Smooth muscle cell (in vitro differentiated cells): ENCODE results near the gene FHAD1. TPM values are rescaled to one million over a fixed set of nuclear protein-coding genes. Genes with fewer than 3 reads are reported as not detected.

ENCODE experiments used
- DNase-seq: peaks from one replicate; lab custom pipeline; 2025; ENCODE audit not compliant: unreplicated experiment; lab: John Stamatoyannopoulos, UW
- H2AFZ ChIP-seq: fragments of 200-600 bp; sonication (generic); 2 replicates; pipeline ENCODE4 v1.6.0; 2016; ENCODE audit warnings: antibody characterized with exemption, low read depth, mild to moderate bottlenecking
- H3F3A ChIP-seq: fragments of 200-600 bp; sonication (generic); 2 replicates; pipeline ENCODE4 v1.6.0; 2017; ENCODE audit warnings: antibody characterized with exemption, low read depth
- H3K27ac ChIP-seq: fragments of 200-600 bp; sonication (generic); 2 replicates; pipeline ENCODE4 v1.5.1; 2016; ENCODE audit warnings: low read depth, mild to moderate bottlenecking
- H3K27me3 ChIP-seq: fragments of 200-600 bp; sonication (generic); 2 replicates; pipeline ENCODE4 v1.6.1; 2016; ENCODE audit warnings: low read depth, mild to moderate bottlenecking
- H3K36me3 ChIP-seq: fragments of 200-600 bp; sonication (generic); 2 replicates; pipeline ENCODE4 v1.5.1; 2016; ENCODE audit warnings: low read depth
- H3K4me1 ChIP-seq: fragments of 200-600 bp; sonication (generic); 2 replicates; pipeline ENCODE4 v1.5.1; 2016; ENCODE audit warnings: low read depth
- H3K4me2 ChIP-seq: fragments of 200-600 bp; sonication (generic); 2 replicates; pipeline ENCODE4 v1.6.0; 2016; ENCODE audit warnings: mild to moderate bottlenecking
- H3K4me3 ChIP-seq: fragments of 200-600 bp; sonication (generic); 2 replicates; pipeline ENCODE4 v1.5.1; 2016; ENCODE audit warnings: mild to moderate bottlenecking
- H3K79me2 ChIP-seq: fragments of 200-600 bp; sonication (generic); 2 replicates; pipeline ENCODE4 v1.6.0; 2016; ENCODE audit warnings: low read depth, mild to moderate bottlenecking
- H3K9ac ChIP-seq: fragments of 200-600 bp; sonication (generic); 2 replicates; pipeline ENCODE4 v1.6.0; 2016; ENCODE audit warnings: low read depth
- H3K9me3 ChIP-seq: fragments of 200-600 bp; sonication (generic); replicated peaks from 2 replicates; pipeline ENCODE4 v1.5.1; 2016; ENCODE audit warnings: low read depth
- H4K20me1 ChIP-seq: fragments of 200-600 bp; sonication (generic); 2 replicates; pipeline ENCODE4 v1.6.0; 2016; ENCODE audit warnings: low read depth
- WGBS: methylation state at CpG from one replicate; pipeline ENCODE4 v1.1.7; 2016; ENCODE audit warnings: low lambda C conversion rate; 5-methylcytosine and 5-hydroxymethylcytosine counted together
- polyA plus RNA-seq: library from polyadenylated mRNA; unstranded; fragments of >200 nt; fragmentation: Nextera tagmentation; extraction: Ambion mirVana; gene quantifications from 2 replicates; pipeline ENCODE4 v1.2.1, GENCODE V29; 2016
- total RNA-seq: library from RNA; depleted of rRNA; stranded (reverse); fragments of >200 nt; gene quantifications from 2 replicates; pipeline ENCODE4 v1.2.3, GENCODE V29; 2014
- TF ChIP-seq, protein P1 (sequence below): fragments of 200-600 bp; sonication (generic); IDR thresholded peaks from 2 replicates; pipeline ENCODE4 v1.5.1; 2017; ENCODE audit warnings: borderline replicate concordance, mild to moderate bottlenecking, antibody characterized with exemption; ENCODE audit not compliant: insufficient read depth, poor library complexity, severe bottlenecking

Gene FHAD1
- total and polyA plus RNA-seq, 2 experiments from 2014 or later: 0.33 TPM; not detected in 1

DNA sequence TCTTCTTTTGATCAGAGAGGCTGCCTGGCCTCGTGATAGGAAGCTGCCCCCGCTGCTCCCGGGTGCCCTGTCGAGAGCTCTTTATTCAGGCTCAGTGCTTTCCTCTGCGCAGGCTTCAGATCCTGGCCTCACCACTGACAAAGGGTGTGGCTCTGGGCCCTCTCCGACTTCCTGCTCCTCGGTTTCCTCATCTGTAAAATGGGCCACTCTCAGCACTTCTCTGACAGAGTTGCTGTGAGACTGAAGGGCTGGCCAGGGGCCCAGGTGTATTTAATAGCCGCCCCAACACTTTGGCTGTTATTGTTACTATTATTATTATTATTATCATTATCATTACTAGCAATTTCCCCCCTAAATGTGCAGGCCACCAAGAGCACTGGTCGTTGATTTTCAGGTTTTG is 101.6 kb downstream of the FHAD1 start:
- no peaks in the 10 kb centered on the region for H4K20me1 ChIP-seq
- no peak overlapping the region for H3K4me3 ChIP-seq
- H3K4me2 ChIP-seq: no peak overlapping the region
- no peak overlapping the region for H2AFZ ChIP-seq
- TF ChIP-seq, protein P1, sequence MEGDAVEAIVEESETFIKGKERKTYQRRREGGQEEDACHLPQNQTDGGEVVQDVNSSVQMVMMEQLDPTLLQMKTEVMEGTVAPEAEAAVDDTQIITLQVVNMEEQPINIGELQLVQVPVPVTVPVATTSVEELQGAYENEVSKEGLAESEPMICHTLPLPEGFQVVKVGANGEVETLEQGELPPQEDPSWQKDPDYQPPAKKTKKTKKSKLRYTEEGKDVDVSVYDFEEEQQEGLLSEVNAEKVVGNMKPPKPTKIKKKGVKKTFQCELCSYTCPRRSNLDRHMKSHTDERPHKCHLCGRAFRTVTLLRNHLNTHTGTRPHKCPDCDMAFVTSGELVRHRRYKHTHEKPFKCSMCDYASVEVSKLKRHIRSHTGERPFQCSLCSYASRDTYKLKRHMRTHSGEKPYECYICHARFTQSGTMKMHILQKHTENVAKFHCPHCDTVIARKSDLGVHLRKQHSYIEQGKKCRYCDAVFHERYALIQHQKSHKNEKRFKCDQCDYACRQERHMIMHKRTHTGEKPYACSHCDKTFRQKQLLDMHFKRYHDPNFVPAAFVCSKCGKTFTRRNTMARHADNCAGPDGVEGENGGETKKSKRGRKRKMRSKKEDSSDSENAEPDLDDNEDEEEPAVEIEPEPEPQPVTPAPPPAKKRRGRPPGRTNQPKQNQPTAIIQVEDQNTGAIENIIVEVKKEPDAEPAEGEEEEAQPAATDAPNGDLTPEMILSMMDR: no peak
- H3K79me2 ChIP-seq: no peaks in the 10 kb centered on the region
- WGBS: 98% methylated on average over 9 of the region's 9 CpGs
- no peaks in the 10 kb centered on the region for H3K4me1 ChIP-seq
- H3K27me3 ChIP-seq: no peaks in the 10 kb centered on the region
- H3K9ac ChIP-seq: no peak overlapping the region
- no peak for DNase-seq
- no peaks in the 10 kb centered on the region for H3K9me3 ChIP-seq
- no peaks in the 10 kb centered on the region for H3K36me3 ChIP-seq
- no peaks in the 10 kb centered on the region for H3F3A ChIP-seq
- no peak overlapping the region for H3K27ac ChIP-seq

DNA sequence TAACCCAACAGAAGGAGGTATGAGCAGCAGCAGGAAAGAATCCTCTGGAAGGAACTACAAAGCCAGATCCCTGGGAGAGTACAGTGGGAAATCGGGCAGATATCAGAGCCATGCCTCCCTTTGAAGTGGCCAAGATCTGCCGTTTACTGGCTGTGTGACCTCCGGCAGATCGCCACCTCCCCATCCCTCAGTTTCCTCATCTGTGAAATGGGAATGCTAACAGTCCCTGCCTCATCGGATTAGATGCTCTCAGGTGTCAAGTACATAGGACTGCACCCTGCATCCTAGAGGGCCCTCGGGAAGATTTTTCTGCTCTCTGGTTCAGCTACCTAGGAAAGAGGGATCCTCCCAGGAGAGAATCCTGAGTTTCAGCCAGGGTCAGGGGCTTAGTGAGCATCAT is 102.1 kb downstream of the FHAD1 start:
- H3K36me3 ChIP-seq: no peaks in the 10 kb centered on the region
- no peaks in the 10 kb centered on the region for H4K20me1 ChIP-seq
- H3K27me3 ChIP-seq: no peaks in the 10 kb centered on the region
- no peaks in the 10 kb centered on the region for H3K79me2 ChIP-seq
- WGBS: 89% methylated on average over 6 of the region's 6 CpGs
- TF ChIP-seq, protein P1: no peak
- no peak overlapping the region for H3K4me3 ChIP-seq
- no peaks in the 10 kb centered on the region for H3K9me3 ChIP-seq
- no peaks in the 10 kb centered on the region for H3F3A ChIP-seq
- no peak overlapping the region for H3K27ac ChIP-seq
- H3K9ac ChIP-seq: no peak overlapping the region
- no peak overlapping the region for H3K4me2 ChIP-seq
- H2AFZ ChIP-seq: no peak overlapping the region
- no peaks in the 10 kb centered on the region for H3K4me1 ChIP-seq
- no peak for DNase-seq

DNA sequence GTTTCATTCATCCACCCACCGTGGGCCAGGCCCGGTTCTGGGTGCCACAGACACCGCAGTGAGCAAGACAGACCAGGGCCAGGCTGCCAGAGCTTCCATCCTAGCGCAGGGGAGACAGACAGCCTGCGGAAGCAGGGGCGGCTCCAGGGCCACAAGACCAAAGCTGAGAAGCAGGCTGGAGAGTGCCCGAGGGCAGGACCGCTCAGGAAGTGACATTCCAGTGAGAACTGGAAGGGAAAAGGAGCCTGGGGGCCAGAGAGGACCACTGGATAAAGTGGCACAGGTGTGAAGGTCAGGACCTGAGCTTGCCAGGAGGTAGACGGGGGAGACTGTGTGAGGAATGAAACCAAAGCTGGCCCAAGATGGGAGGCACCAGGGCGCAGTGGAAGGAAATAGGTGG is 103.1 kb downstream of the FHAD1 start:
- no peaks in the 10 kb centered on the region for H3K79me2 ChIP-seq
- H3F3A ChIP-seq: no peaks in the 10 kb centered on the region
- no peak overlapping the region for H3K9ac ChIP-seq
- no peak overlapping the region for H3K27ac ChIP-seq
- no peaks in the 10 kb centered on the region for H3K9me3 ChIP-seq
- H3K4me2 ChIP-seq: no peak overlapping the region
- TF ChIP-seq, protein P1: no peak
- no peaks in the 10 kb centered on the region for H3K27me3 ChIP-seq
- H4K20me1 ChIP-seq: no peaks in the 10 kb centered on the region
- 74% methylated on average over 10 of the region's 10 CpGs for WGBS
- H3K36me3 ChIP-seq: no peaks in the 10 kb centered on the region
- H3K4me3 ChIP-seq: no peak overlapping the region
- no peak for DNase-seq
- H3K4me1 ChIP-seq: no peaks in the 10 kb centered on the region
- H2AFZ ChIP-seq: no peak overlapping the region

DNA sequence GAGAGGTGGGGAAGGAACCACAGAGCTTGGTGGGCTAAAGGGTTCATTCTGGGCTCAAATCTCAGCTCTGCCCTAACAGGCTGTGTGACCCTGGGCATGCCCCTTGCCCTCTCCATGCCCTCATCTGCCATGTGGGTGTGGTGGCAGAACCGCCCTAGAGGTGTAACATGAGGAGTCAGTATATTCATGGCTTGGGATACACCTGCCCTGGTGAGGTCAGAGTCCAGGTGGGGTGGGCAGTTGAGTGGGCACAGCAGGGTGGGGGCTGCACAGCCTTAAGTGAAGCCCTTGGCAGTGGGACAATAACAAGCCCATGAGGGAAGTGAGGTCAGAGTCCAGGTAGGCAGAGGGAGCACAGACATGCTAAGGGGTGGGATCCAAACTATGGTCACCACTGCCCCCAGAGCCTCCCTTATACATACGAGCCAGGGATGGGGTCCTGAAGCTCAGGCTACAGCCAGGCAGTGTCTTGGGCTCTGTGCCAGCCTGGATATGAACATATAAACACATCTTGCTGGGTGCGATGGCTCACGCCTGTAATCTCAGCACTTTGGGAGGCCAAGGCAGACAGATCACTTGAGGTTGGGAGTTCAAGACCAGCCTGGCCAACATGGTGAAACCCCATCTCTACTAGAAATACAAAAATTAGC is 103.7 kb downstream of the FHAD1 start:
- Histone ChIP-seq H3K9ac (no peak overlapping the region), H3K27me3 (no peaks in the 10 kb centered on the region), H3K27ac (no peak overlapping the region), H3K4me2 (no peak overlapping the region), H3K4me1 (no peaks in the 10 kb centered on the region), H3K36me3 (no peaks in the 10 kb centered on the region), H4K20me1 (no peaks in the 10 kb centered on the region), H3F3A (no peaks in the 10 kb centered on the region), H3K9me3 (no peaks in the 10 kb centered on the region), H2AFZ (no peak overlapping the region), H3K4me3 (no peak overlapping the region), H3K79me2 (no peaks in the 10 kb centered on the region)
- WGBS: 80% methylated on average over 4 of the region's 4 CpGs
- TF ChIP-seq, protein P1: no peak
- no peak for DNase-seq
